GM06990 (cell line): ENCODE measurements around the gene MOB2.

Experiments used
- DNase-seq: peaks from one replicate; pipeline ENCODE4 v3.0.0-alpha.2; 2011; ENCODE audit not compliant: insufficient read length; ENCODE audit errors: extremely low read depth
- H3K27me3 ChIP-seq: replicated peaks from 2 replicates; pipeline ENCODE4 v1.6.0; 2011; ENCODE audit warnings: low read length; ENCODE audit not compliant: control insufficient read depth, insufficient read depth
- H3K36me3 ChIP-seq: 2 replicates; pipeline ENCODE4 v1.5.1; 2011; ENCODE audit warnings: low read length; ENCODE audit not compliant: control insufficient read depth, insufficient read depth
- H3K4me3 ChIP-seq: replicated peaks from 2 replicates; pipeline ENCODE4 v1.5.1; 2011; ENCODE audit warnings: low read depth, mild to moderate bottlenecking, control low read depth, low read length
- TF ChIP-seq, protein P1 (sequence below): IDR thresholded peaks from 2 replicates; pipeline ENCODE4 v1.5.1; 2011; ENCODE audit warnings: low read length, control low read depth, mild to moderate bottlenecking, inconsistent platforms; ENCODE audit not compliant: insufficient read depth, poor library complexity, severe bottlenecking

Gene MOB2

DNA sequence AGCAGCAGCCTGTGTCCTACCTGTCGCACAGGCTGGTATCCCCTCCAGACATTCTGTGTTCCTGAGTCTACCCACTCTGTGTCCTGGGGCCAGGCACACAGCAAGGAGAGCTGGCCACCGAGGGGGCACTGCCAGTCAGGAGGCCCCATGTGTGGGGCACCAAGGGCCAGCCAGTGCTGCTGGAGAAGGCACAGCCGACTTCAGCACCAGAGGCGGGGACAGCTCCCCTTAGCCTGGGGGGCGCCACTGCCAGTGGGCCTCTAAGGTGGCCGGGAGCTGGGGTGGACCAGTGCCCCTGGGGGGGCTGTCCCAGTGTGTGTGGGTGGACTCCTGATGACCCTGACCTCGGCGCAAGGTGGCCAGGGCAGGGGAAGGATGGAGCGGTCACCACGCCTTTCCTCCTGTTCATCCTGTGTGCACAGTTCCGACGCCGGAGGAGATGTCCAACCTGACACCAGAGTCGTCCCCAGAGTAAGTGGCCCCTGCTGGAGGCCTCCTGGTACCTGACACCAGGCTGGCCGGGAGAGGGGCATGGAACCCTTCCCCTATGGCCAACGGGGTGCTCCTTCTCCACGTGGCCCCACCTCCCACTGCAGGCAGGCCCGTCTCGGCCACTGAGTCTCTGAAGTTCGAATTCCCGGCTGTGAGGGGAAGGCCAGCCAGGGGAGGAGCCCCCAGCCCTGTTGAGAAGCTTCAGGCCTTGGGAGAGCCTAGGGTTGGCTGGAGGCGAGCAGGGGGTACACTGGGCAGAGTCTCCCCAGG, 35.4 kb downstream of the MOB2 start:
- Histone ChIP-seq H3K36me3 (no peaks in the 10 kb centered on the region), H3K27me3 (no peaks in the 10 kb centered on the region; the same call in 1 of the 2 replicates), H3K4me3 (no peak overlapping the region)
- no peak for DNase-seq
- TF ChIP-seq, protein P1, sequence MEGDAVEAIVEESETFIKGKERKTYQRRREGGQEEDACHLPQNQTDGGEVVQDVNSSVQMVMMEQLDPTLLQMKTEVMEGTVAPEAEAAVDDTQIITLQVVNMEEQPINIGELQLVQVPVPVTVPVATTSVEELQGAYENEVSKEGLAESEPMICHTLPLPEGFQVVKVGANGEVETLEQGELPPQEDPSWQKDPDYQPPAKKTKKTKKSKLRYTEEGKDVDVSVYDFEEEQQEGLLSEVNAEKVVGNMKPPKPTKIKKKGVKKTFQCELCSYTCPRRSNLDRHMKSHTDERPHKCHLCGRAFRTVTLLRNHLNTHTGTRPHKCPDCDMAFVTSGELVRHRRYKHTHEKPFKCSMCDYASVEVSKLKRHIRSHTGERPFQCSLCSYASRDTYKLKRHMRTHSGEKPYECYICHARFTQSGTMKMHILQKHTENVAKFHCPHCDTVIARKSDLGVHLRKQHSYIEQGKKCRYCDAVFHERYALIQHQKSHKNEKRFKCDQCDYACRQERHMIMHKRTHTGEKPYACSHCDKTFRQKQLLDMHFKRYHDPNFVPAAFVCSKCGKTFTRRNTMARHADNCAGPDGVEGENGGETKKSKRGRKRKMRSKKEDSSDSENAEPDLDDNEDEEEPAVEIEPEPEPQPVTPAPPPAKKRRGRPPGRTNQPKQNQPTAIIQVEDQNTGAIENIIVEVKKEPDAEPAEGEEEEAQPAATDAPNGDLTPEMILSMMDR: no peak

DNA sequence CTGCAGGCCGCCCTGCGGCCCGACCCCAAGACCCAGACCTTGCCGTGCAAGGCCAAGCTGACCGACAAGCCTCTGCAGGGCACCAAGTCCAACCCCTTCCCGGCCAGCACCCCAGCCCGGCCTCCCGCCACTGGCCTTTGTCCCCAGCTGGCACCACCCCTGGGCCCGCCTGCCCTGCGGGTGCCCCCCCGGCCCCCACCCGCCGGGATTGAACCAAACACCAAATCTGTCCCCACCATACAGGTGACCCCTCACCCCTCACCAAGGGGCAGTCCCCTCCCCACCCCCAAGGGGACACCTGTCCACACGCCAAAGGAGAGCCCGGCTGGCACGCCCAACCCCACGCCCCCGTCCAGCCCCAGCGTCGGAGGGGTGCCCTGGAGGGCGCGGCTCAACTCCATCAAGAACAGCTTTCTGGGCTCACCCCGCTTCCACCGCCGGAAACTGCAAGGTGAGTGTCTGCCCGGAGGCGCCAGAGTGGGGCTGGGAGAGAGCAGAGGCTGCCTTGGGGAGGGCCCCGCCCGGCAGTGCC, 36.2 kb downstream of the MOB2 start:
- TF ChIP-seq, protein P1: no peak
- H3K36me3 ChIP-seq: no peaks in the 10 kb centered on the region
- no peak overlapping the region for H3K4me3 ChIP-seq
- no peak for DNase-seq
- H3K27me3 ChIP-seq: no peaks in the 10 kb centered on the region; the same call in 1 of the 2 replicates

GRCh38 chr11:1449490-1450243, 36.9 kb downstream of the MOB2 start:
- no peaks in the 10 kb centered on the region for H3K36me3 ChIP-seq
- H3K4me3 ChIP-seq: no peak overlapping the region
- DNase-seq: no peak
- TF ChIP-seq, protein P1: no peak
- H3K27me3 ChIP-seq: no peaks in the 10 kb centered on the region; the same call in 1 of the 2 replicates

DNA sequence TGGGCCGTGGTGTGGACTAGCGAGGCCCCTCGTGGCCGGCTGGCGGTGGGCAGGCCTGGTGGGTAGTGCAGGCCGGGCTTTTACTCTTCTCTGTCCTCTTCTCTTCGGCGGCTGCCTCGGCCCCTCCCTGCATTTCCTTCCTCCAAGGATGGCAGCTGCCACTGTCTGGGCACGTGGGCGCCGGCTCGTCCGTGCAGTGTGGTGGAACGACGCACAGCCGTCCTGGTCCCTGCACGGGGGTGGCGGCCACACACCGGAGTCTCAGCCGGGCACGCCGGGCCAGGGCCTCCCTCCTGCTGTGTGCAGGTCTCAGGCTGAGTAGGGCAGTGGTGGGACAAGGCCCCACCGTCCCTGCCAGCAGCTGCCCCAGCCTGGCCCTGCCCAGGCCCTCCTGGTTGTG, 37.7 kb downstream of the MOB2 start:
- no peaks in the 10 kb centered on the region for H3K36me3 ChIP-seq
- no peaks in the 10 kb centered on the region; the same call in 1 of the 2 replicates for H3K27me3 ChIP-seq
- no peak overlapping the region for H3K4me3 ChIP-seq
- no peak for DNase-seq
- TF ChIP-seq, protein P1: no peak

DNA sequence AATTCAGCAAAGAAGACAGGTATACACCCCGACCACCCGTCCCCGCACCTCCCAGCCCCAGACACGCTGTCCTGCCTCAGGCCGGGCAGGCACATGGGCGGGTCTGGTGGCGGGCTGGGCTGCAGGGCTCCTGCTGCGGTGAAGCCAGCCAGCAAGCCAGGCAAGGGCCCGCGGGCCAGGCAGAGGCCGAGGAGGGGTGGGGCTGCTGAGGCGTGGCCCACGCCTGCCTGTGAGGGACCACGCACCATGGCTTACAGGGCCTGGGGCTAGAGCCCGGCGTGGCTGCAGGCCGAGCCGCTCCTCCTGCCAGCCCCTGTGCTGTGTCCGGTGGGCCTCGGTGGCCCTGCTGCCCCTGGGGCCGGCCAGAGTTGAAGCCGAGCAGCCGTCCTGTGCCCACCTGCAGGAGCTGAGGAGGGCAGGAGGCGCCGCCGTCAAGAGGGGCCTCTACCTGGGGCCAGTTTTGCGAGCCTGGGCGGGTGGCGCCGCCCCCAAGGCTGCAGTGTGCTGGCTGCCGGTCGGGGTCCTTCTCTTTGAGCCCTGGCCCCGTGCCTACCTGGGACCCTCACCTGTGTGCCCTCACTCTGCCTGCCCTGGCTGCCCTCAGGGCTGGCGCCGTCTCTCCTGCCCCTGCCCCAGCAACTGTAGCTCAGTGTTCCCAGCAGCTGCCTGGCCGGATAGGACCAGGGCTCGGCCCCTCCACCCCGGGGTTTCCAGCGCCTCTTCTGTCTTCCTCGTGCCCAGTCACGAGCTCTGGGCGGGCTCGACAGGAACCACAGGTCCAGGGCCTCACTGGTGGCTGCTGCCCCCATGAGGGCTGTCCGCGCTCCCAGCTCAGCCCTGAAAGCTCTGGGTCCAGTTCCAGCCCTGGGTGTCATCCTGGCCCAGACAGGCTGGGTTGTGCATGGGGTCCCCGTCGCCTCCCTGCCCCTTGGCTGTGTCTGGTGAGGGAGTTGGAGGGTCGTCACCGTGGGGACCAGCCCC, 38.4 kb downstream of the MOB2 start:
- no peak for DNase-seq
- Histone ChIP-seq H3K36me3 (no peaks in the 10 kb centered on the region), H3K27me3 (no peaks in the 10 kb centered on the region; the same call in 1 of the 2 replicates), H3K4me3 (no peak overlapping the region)
- TF ChIP-seq, protein P1: no peak
